HCT116 (cell line): ENCODE results near the gene TGM1. TPM values are rescaled to one million over a fixed set of nuclear protein-coding genes. Genes with fewer than 3 reads are reported as not detected.
A peak's percentile ranks its signal among the peaks of the same experiment; 100 is the strongest.

Experiments
- ATAC-seq: fragments of 200-7000 bp; cut with Tn5 transposase; 2 replicates; pipeline ENCODE4 v1.9.1; 2020; ENCODE audit warnings: mild to moderate bottlenecking, moderate library complexity
- BruUV-seq: library from RNA; stranded (reverse); fragments of 400-500 nt; replicated peaks from 2 replicates; lab custom pipeline; 2021; lab: Mats Ljungman, UMichigan
- CTCF ChIA-PET: fragments of 300-600 bp; sonication (Branson Sonifier 250); formaldehyde crosslinking; loops from one replicate; lab custom pipeline; 2021; ENCODE audit warnings: antibody characterized with exemption; lab: Charles Lee
- POLR2A ChIA-PET: fragments of 300-600, 350-600 bp; sonication (Branson Sonifier 250); formaldehyde crosslinking; loops from one replicate; lab custom pipeline; 2021; ENCODE audit warnings: antibody characterized with exemption; lab: Charles Lee
- RAD21 ChIA-PET, 2 experiments: fragments of 300-600 bp; sonication (Branson Sonifier 250); formaldehyde crosslinking; loops; one replicate each; lab custom pipeline; 2023; ENCODE audit warnings: low total read pairs in 2 of 2; ENCODE audit not compliant: uncharacterized antibody in 2 of 2, unreplicated experiment in 2 of 2, low non-redundant PET in 1 of 2; lab: Charles Lee
- DNase-seq: peaks from one replicate; pipeline ENCODE4 v3.0.0-alpha.2; 2010; ENCODE audit warnings: low read depth, low spot score
- H2AFZ ChIP-seq: fragments of 200-600 bp; shearing (Covaris generic), sonication (generic); 2 replicates; pipeline ENCODE4 v1.6.1; 2017; ENCODE audit warnings: low read depth, mixed run types, mixed read lengths, antibody characterized with exemption, low read length; ENCODE audit not compliant: poor library complexity, severe bottlenecking
- H3K27ac ChIP-seq: 2 replicates; pipeline ENCODE4 v1.5.1; 2012; ENCODE audit warnings: low read depth, low read length
- H3K27me3 ChIP-seq: fragments of 200-600 bp; sonication (generic); 2 replicates; pipeline ENCODE4 v1.6.1; 2016; ENCODE audit warnings: mixed run types, low read length, mixed read lengths; ENCODE audit not compliant: insufficient read depth
- H3K36me3 ChIP-seq, 2 experiments: fragments of 200-500 bp in 1 of 2; fragments of 200-600 bp in 1 of 2; sonication (Bioruptor generic) in 1 of 2; sonication (generic) in 1 of 2; 2 replicates each; pipeline versions ENCODE4 v1.5.1 to v1.6.1; 2014 to 2016; ENCODE audit warnings: low read length in 2 of 2, inconsistent platforms in 1 of 2, mixed read lengths in 1 of 2, mixed run types in 1 of 2; ENCODE audit not compliant: insufficient read depth in 2 of 2, control insufficient read depth in 1 of 2
- H3K4me1 ChIP-seq, 2 experiments: fragments of 200-600 bp in 1 of 2; sonication (generic) in 1 of 2; 2 replicates each; pipeline versions ENCODE4 v1.5.1 to v1.6.1; 2012 to 2017; ENCODE audit warnings: low read length in 2 of 2, inconsistent platforms in 1 of 2, mild to moderate bottlenecking in 1 of 2, mixed read lengths in 1 of 2, mixed run types in 1 of 2, moderate library complexity in 1 of 2; ENCODE audit not compliant: insufficient read depth in 2 of 2, control insufficient read depth in 1 of 2
- H3K4me2 ChIP-seq: fragments of 200-600 bp; sonication (generic); 2 replicates; pipeline ENCODE4 v1.6.1; 2017; ENCODE audit warnings: mixed run types, low read length, mixed read lengths
- H3K4me3 ChIP-seq, 2 experiments: fragments of 200-600 bp in 1 of 2; sonication (generic) in 1 of 2; replicated peaks in 1 of 2; 2 replicates each; pipeline ENCODE4 v1.5.1; 2011 to 2016; ENCODE audit warnings: low read length in 2 of 2, control low read depth in 1 of 2, low read depth in 1 of 2, mild to moderate bottlenecking in 1 of 2, mixed read lengths in 1 of 2, mixed run types in 1 of 2
- H3K79me2 ChIP-seq: fragments of 200-600 bp; sonication (generic); 2 replicates; pipeline ENCODE4 v1.6.1; 2017; ENCODE audit warnings: mild to moderate bottlenecking, mixed run types, low read length, moderate library complexity, mixed read lengths; ENCODE audit not compliant: insufficient read depth
- H3K9ac ChIP-seq: fragments of 200-600 bp; sonication (generic); 2 replicates; pipeline ENCODE4 v1.6.1; 2016; ENCODE audit warnings: low read length, mixed read lengths
- H3K9me2 ChIP-seq: fragments of 200-600 bp; sonication (generic), shearing (Covaris generic); 2 replicates; pipeline ENCODE4 v1.6.1; 2017; ENCODE audit warnings: mixed run types, mild to moderate bottlenecking, moderate library complexity; ENCODE audit not compliant: insufficient read depth
- H3K9me3 ChIP-seq, 2 experiments: fragments of 200-500 bp in 1 of 2; fragments of 200-600 bp in 1 of 2; sonication (Bioruptor generic) in 1 of 2; sonication (generic) in 1 of 2; 2 replicates each; pipeline ENCODE4 v1.6.1; 2014 to 2017; ENCODE audit warnings: low read length in 2 of 2, mixed read lengths in 2 of 2, inconsistent platforms in 1 of 2, low read depth in 1 of 2, mild to moderate bottlenecking in 1 of 2, mixed run types in 1 of 2, moderate library complexity in 1 of 2; ENCODE audit not compliant: control insufficient read depth in 1 of 2, insufficient read depth in 1 of 2
- H4K20me1 ChIP-seq: fragments of 200-600 bp; sonication (generic), shearing (Covaris generic); 2 replicates; pipeline ENCODE4 v1.6.1; 2017; ENCODE audit warnings: mixed run types, mild to moderate bottlenecking, moderate library complexity; ENCODE audit not compliant: insufficient read depth
- CBX3 ChIP-seq: IDR thresholded peaks from 2 replicates; pipeline ENCODE4 v1.6.1; 2012; ENCODE audit warnings: low read depth
- EGR1 ChIP-seq: IDR thresholded peaks from 2 replicates; pipeline ENCODE4 v1.6.1; 2012; ENCODE audit warnings: low read depth
- ELF1 ChIP-seq: IDR thresholded peaks from 2 replicates; pipeline ENCODE4 v1.6.1; 2012; ENCODE audit warnings: low read depth, borderline replicate concordance
- EZH2 ChIP-seq: fragments of 200-600 bp; sonication (generic); IDR thresholded peaks from 2 replicates; pipeline ENCODE4 v1.6.1; 2017; ENCODE audit warnings: antibody characterized with exemption, mixed run types
- FOSL1 ChIP-seq: IDR thresholded peaks from 2 replicates; pipeline ENCODE4 v1.6.1; 2012; ENCODE audit warnings: low read depth
- JUND ChIP-seq: IDR thresholded peaks from 2 replicates; pipeline ENCODE4 v1.6.1; 2012
- POLR2A ChIP-seq: IDR thresholded peaks from 2 replicates; pipeline ENCODE4 v1.7.0; 2011; ENCODE audit warnings: borderline replicate concordance; ENCODE audit not compliant: insufficient read depth, insufficient read length; ENCODE audit errors: extremely low read depth
- POLR2AphosphoS5 ChIP-seq: IDR thresholded peaks from 2 replicates; pipeline ENCODE4 v1.6.1; 2011; ENCODE audit warnings: mild to moderate bottlenecking, low read depth, low read length, moderate library complexity
- SIN3A ChIP-seq: IDR thresholded peaks from 2 replicates; pipeline ENCODE4 v1.6.1; 2012; ENCODE audit warnings: low read depth
- SP1 ChIP-seq: IDR thresholded peaks from 2 replicates; pipeline ENCODE4 v1.6.1; 2012; ENCODE audit warnings: low read depth
- SRF ChIP-seq: IDR thresholded peaks from 2 replicates; pipeline ENCODE4 v1.6.1; 2012; ENCODE audit warnings: low read depth
- YY1 ChIP-seq: IDR thresholded peaks from 2 replicates; pipeline ENCODE4 v1.6.1; 2011; ENCODE audit warnings: low read length, low read depth, moderate library complexity, mild to moderate bottlenecking; ENCODE audit not compliant: insufficient replicate concordance; ENCODE audit errors: extremely low read depth
- ZFX ChIP-seq: fragments of 450-650 bp; IDR thresholded peaks from 2 replicates; pipeline ENCODE4 v1.6.1; 2017
- intact Hi-C: fragments of 100-400 bp; cut with micrococcal nuclease; formaldehyde crosslinking; loops from 2 replicates; pipeline ENCODE4 v1.10.0; 2022
- total RNA-seq: library from RNA; stranded (reverse); gene quantifications from one replicate; pipeline ENCODE4 v1.2.1, GENCODE V29; 2021; ENCODE audit not compliant: unreplicated experiment
- TF ChIP-seq, protein P1 (sequence below), 3 experiments: fragments of 200-600 bp in 1 of 3; sonication (generic) in 1 of 3; IDR thresholded peaks in 2 of 3; conservative IDR thresholded peaks in 1 of 3; 2 replicates each; pipeline ENCODE4 v1.5.1; 2012 to 2017; ENCODE audit warnings: low read depth in 2 of 3, low read length in 2 of 3, antibody characterized with exemption in 1 of 3, borderline replicate concordance in 1 of 3, control low read depth in 1 of 3, mild to moderate bottlenecking in 1 of 3, mixed read lengths in 1 of 3, mixed run types in 1 of 3, moderate library complexity in 1 of 3; ENCODE audit not compliant: insufficient read depth in 1 of 3
- TF ChIP-seq, protein P2 (sequence below): IDR thresholded peaks from 2 replicates; pipeline ENCODE4 v1.6.1; 2012; ENCODE audit warnings: low read depth
- TF ChIP-seq, protein P3 (sequence below): IDR thresholded peaks from 2 replicates; pipeline ENCODE4 v1.6.1; 2012
- TF ChIP-seq, protein P4 (sequence below): IDR thresholded peaks from 2 replicates; pipeline ENCODE4 v1.6.1; 2011; ENCODE audit warnings: mild to moderate bottlenecking, low read length, moderate library complexity; ENCODE audit not compliant: insufficient replicate concordance; ENCODE audit errors: extremely low read depth

TGM1 gene
- total RNA-seq, 1 experiment from 2014 or later: 5.6 TPM

DNA sequence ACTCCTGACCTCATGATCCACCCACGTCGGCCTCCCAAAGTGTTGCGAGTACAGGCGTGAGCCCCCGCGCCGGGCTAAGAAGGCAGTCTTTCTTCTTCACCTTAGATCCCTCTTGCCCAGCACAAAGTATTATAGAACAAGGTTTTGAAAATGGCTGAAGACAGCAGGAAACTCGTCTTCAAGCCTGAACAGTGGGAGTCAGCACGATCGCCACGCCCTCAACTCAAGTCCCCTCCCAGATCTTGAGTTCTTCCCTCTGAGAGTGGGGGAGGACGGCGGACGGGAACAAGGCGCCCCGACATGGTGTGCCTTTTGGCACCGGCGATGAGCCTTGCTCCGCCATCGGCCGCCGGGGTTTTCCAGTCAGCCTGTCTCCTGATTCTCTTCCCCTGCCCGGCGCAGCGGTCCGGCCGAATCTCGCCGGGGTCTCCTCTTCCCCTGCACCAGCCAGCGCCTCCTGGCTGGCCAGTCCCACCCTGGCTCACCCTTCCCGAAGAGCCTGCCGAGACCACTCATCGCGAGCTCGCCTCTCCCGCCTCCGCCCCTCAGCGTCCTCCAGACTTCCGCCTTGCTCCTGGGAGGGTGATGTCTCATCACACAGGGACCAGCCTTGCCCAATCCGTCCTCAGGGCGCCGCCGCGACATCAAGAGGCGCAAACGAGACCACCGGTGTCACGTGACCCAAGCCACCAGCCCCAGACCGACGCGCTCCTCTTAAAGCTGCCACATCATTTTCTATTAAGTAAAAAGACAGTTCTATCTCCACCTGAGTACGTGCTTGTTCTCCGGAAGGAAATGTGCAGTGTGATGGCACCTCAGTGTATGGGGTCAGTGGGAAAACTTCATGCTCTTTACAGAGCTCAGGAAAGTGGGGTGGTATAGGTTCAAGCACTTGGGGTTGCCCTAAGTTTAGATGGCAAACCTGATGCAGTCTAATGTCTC, 49.8 kb downstream of the TGM1 start, which contains the start of gene CHMP4A:
TSS of gene CHMP4A (minus strand) at position 565 of the 942 bp plus-strand sequence. CDS start at position 516, 49 bp downstream.
- Histone ChIP-seq H3K9me2 (no peaks in the 10 kb centered on the region), H3K4me2 (peak within 1 kb of the TSS; percentile 87), H3K4me3 (peak within 1 kb of the TSS; percentile 51 to 89), H3K79me2 (peaks cover 11% of the 10 kb centered on the region; the same call in 1 of the 2 replicates), H3K9me3 (no peaks in the 10 kb centered on the region), H2AFZ (no peak within 1 kb of the TSS), H3K27ac (peak within 1 kb of the TSS; percentile 96), H3K9ac (peak within 1 kb of the TSS; percentile 96), H4K20me1 (no peaks in the 10 kb centered on the region), H3K36me3 (peaks cover 9 to 18% of the 10 kb centered on the region in 2 experiments; a peak in 2 of 4 replicates), H3K4me1 (peaks cover 22 to 29% of the 10 kb centered on the region in 2 experiments), H3K27me3 (no peaks in the 10 kb centered on the region)
- POLR2A ChIA-PET: interaction anchor here (0.7 to 1.5 kb wide), 10 partner anchors 13 to 218 kb away, joined by 3 to 8 read pairs (median 4); partner anchors contain the start of genes DHRS1, IPO4, IRF9 and NOP9
- DNase-seq: peak; percentile 95
- peak; percentile 89 for ATAC-seq
- CTCF ChIA-PET: interaction anchor here (0.6 to 2.6 kb wide), 7 partner anchors 29 to 155 kb away, joined by 3 to 9 read pairs (median 4); partner anchors contain the start of genes CIDEB, IRF9 and TINF2
- BruUV-seq: no TSS peak
- RAD21 ChIA-PET: interaction anchor here in 1 of 2 experiments (1.0 kb wide), 1 partner anchor 30 kb away, joined by 3 read pairs; the partner anchor contains the start of gene TINF2
- intact Hi-C loops: loop anchor here (5.0 to 10.0 kb wide), 2 partner anchors 101 to 222 kb away; partner anchors contain the start of genes DCAF11 and NRL
- TF ChIP-seq EGR1 (peak; percentile 67; the same call in 1 of the 2 replicates), FOSL1 (no peak), JUND (no peak; the same call in 1 of the 2 replicates), SIN3A (peak; percentile 85), CBX3 (no peak), ZFX (no peak), EZH2 (no peak), POLR2AphosphoS5 (peak; percentile 90), POLR2A (peak; percentile 77), SP1 (peak; percentile 93), ELF1 (peak; percentile 95), YY1 (no peak), SRF (peak; percentile 82)
- TF ChIP-seq, protein P1, sequence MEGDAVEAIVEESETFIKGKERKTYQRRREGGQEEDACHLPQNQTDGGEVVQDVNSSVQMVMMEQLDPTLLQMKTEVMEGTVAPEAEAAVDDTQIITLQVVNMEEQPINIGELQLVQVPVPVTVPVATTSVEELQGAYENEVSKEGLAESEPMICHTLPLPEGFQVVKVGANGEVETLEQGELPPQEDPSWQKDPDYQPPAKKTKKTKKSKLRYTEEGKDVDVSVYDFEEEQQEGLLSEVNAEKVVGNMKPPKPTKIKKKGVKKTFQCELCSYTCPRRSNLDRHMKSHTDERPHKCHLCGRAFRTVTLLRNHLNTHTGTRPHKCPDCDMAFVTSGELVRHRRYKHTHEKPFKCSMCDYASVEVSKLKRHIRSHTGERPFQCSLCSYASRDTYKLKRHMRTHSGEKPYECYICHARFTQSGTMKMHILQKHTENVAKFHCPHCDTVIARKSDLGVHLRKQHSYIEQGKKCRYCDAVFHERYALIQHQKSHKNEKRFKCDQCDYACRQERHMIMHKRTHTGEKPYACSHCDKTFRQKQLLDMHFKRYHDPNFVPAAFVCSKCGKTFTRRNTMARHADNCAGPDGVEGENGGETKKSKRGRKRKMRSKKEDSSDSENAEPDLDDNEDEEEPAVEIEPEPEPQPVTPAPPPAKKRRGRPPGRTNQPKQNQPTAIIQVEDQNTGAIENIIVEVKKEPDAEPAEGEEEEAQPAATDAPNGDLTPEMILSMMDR (IDR thresholded peaks at IDR 0.05 in 2 of 3, conservative IDR thresholded peaks at IDR 0.05 in 1 of 3; ENCODE audit: borderline replicate concordance in 1 of 3, insufficient read depth in 1 of 3, low read depth in 2 of 3, low read length in 2 of 3): 0 out of 6 replicates have a peak, but pooled peaks of 1 of the 3 experiments have one; percentile 12
- TF ChIP-seq, protein P2, sequence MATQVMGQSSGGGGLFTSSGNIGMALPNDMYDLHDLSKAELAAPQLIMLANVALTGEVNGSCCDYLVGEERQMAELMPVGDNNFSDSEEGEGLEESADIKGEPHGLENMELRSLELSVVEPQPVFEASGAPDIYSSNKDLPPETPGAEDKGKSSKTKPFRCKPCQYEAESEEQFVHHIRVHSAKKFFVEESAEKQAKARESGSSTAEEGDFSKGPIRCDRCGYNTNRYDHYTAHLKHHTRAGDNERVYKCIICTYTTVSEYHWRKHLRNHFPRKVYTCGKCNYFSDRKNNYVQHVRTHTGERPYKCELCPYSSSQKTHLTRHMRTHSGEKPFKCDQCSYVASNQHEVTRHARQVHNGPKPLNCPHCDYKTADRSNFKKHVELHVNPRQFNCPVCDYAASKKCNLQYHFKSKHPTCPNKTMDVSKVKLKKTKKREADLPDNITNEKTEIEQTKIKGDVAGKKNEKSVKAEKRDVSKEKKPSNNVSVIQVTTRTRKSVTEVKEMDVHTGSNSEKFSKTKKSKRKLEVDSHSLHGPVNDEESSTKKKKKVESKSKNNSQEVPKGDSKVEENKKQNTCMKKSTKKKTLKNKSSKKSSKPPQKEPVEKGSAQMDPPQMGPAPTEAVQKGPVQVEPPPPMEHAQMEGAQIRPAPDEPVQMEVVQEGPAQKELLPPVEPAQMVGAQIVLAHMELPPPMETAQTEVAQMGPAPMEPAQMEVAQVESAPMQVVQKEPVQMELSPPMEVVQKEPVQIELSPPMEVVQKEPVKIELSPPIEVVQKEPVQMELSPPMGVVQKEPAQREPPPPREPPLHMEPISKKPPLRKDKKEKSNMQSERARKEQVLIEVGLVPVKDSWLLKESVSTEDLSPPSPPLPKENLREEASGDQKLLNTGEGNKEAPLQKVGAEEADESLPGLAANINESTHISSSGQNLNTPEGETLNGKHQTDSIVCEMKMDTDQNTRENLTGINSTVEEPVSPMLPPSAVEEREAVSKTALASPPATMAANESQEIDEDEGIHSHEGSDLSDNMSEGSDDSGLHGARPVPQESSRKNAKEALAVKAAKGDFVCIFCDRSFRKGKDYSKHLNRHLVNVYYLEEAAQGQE: no peak
- TF ChIP-seq, protein P3, sequence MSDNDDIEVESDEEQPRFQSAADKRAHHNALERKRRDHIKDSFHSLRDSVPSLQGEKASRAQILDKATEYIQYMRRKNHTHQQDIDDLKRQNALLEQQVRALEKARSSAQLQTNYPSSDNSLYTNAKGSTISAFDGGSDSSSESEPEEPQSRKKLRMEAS: peak; percentile 89
- TF ChIP-seq, protein P4, sequence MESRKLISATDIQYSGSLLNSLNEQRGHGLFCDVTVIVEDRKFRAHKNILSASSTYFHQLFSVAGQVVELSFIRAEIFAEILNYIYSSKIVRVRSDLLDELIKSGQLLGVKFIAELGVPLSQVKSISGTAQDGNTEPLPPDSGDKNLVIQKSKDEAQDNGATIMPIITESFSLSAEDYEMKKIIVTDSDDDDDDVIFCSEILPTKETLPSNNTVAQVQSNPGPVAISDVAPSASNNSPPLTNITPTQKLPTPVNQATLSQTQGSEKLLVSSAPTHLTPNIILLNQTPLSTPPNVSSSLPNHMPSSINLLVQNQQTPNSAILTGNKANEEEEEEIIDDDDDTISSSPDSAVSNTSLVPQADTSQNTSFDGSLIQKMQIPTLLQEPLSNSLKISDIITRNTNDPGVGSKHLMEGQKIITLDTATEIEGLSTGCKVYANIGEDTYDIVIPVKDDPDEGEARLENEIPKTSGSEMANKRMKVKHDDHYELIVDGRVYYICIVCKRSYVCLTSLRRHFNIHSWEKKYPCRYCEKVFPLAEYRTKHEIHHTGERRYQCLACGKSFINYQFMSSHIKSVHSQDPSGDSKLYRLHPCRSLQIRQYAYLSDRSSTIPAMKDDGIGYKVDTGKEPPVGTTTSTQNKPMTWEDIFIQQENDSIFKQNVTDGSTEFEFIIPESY: peak; percentile 85
